Measurements from ENCODE around the gene EIF5B.

- TF ChIP-seq POLR2A (IDR thresholded peaks at IDR 0.05; ENCODE audit: low read depth, low read length), result no peak
- no peak for TF ChIP-seq TAF1 (IDR thresholded peaks at IDR 0.05; ENCODE audit: borderline replicate concordance, low read depth, low read length)
- TF ChIP-seq POLR2AphosphoS5 (IDR thresholded peaks at IDR 0.05; ENCODE audit: low read depth, low read length), result no peak
Observed at GRCh38 chr2:99348173-99348572, 11.0 kb downstream of the EIF5B start.

Measured in GM12892 (cell line).